H1 (cell line): ENCODE measurements around the gene CYBRD1.

Experiments used
- CEBPB ChIP-seq: IDR thresholded peaks from 2 replicates; pipeline ENCODE4 v1.6.1; 2012; ENCODE audit warnings: low read depth, low read length
- CHD2 ChIP-seq: IDR thresholded peaks from 2 replicates; pipeline ENCODE4 v1.6.1; 2012; ENCODE audit warnings: low read length, improper control_type of control experiment
- CHD7 ChIP-seq: fragments of 300-600 bp; sonication (generic); IDR thresholded peaks from 2 replicates; pipeline ENCODE4 v1.7.1; 2012; ENCODE audit warnings: low read length, moderate library complexity, mild to moderate bottlenecking, inconsistent platforms; ENCODE audit not compliant: insufficient replicate concordance
- CTCF ChIP-seq, 3 experiments: IDR thresholded peaks; 1 replicate in 2 of 3; 2 replicates in 1 of 3; pipeline versions ENCODE4 v1.5.1 to v1.6.1; 2011; ENCODE audit warnings: low read length in 3 of 3, mild to moderate bottlenecking in 3 of 3, inconsistent platforms in 2 of 3, low read depth in 1 of 3, moderate library complexity in 1 of 3; ENCODE audit not compliant: insufficient read depth in 1 of 3; ENCODE audit errors: control extremely low read depth in 1 of 3
- EP300 ChIP-seq, 2 experiments: IDR thresholded peaks; 1 replicate in 1 of 2; 2 replicates in 1 of 2; pipeline ENCODE4 v1.6.1; 2011 to 2012; ENCODE audit warnings: low read depth in 2 of 2, low read length in 2 of 2, mild to moderate bottlenecking in 2 of 2, borderline replicate concordance in 1 of 2, inconsistent platforms in 1 of 2, moderate library complexity in 1 of 2
- EZH2 ChIP-seq: fragments of 200-600 bp; sonication (generic); IDR thresholded peaks from 2 replicates; pipeline ENCODE4 v1.7.1; 2012; ENCODE audit warnings: low read depth, mild to moderate bottlenecking, moderate library complexity, low read length, inconsistent platforms; ENCODE audit not compliant: severe bottlenecking
- POLR2A ChIP-seq, 2 experiments: IDR thresholded peaks; 1 replicate in 1 of 2; 2 replicates in 1 of 2; pipeline ENCODE4 v1.6.1; 2011; ENCODE audit warnings: low read depth in 2 of 2, low read length in 2 of 2, mild to moderate bottlenecking in 2 of 2; ENCODE audit errors: control extremely low read depth in 1 of 2
- SP2 ChIP-seq: IDR thresholded peaks from 2 replicates; pipeline ENCODE4 v1.6.1; 2012; ENCODE audit warnings: mild to moderate bottlenecking, low read length, inconsistent platforms
- SUZ12 ChIP-seq: fragments of 200-600 bp; sonication (generic); IDR thresholded peaks from 2 replicates; pipeline ENCODE4 v1.6.1; 2012; ENCODE audit warnings: mild to moderate bottlenecking, inconsistent platforms, low read length, moderate library complexity, mixed read lengths
- YY1 ChIP-seq: IDR thresholded peaks from 2 replicates; pipeline ENCODE4 v1.6.1; 2011; ENCODE audit warnings: low read depth, mild to moderate bottlenecking, low read length

DNA sequence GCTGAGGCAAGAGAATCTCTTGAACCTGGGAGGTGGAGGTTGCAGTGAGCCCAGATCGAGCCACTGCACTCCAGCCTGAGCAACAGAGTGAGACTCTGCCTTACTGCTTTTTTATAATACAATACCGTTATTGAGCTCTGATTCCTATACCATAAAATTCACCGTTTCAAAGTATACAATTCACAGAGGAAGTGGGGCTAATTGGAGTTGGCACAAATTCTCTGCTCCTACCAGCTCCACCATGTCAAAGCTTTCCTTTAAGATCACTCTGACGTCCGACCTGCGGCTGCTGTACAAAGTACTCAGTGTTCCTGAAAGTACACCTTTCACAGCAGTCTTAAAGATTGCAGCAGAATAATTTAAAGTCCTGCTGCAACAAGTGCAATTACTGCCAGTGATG, 29.6 kb upstream of the CYBRD1 start:
- no peak for TF ChIP-seq CTCF (IDR thresholded peaks at IDR 0.05; ENCODE audit: control extremely low read depth in 1 of 3, insufficient read depth in 1 of 3, low read depth in 1 of 3, low read length in 3 of 3)
- no peak for TF ChIP-seq YY1
- TF ChIP-seq CEBPB: no peak
- no peak for TF ChIP-seq CHD7
- TF ChIP-seq POLR2A (IDR thresholded peaks at IDR 0.05; ENCODE audit: control extremely low read depth in 1 of 2, low read depth in 2 of 2, low read length in 2 of 2): no peak
- no peak for TF ChIP-seq SUZ12
- TF ChIP-seq EZH2: no peak
- TF ChIP-seq EP300 (IDR thresholded peaks at IDR 0.05; ENCODE audit: borderline replicate concordance in 1 of 2, low read depth in 2 of 2, low read length in 2 of 2): no peak
- TF ChIP-seq CHD2: no peak
- no peak for TF ChIP-seq SP2
